ENCODE measurements around the gene LAD1. TPM values are rescaled to one million over a fixed set of nuclear protein-coding genes. Genes with fewer than 3 reads are reported as not detected.

Gene LAD1
- total RNA-seq, 1 donor from 2014 or later = 91.8 TPM

DNA sequence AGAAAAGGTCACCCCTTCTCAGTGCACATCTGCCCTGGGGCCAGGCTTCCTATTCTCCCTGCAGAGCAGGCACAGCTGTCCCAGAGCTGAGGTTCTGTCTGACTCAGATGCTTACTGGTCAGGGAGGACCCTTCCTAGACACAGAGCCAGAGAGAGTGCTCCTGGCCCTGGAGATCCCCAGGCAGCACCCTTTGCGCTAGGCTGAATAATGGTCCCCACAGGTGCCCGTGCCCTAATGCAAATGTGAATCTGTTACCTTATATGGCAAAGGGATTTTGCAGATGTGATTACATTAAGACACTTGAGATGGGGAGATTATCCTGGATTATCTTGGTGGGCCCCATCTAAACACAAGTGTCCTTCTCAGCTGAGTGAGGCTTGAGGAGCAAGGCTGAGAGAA is 25.0 kb upstream of the LAD1 start:
- no peak for DNase-seq (ENCODE audit: extremely low spot score in 2 of 2)
- H3K27me3 ChIP-seq = no peaks in the 10 kb centered on the region
- no peaks in the 10 kb centered on the region for H3K4me1 ChIP-seq
- H3K4me3 ChIP-seq = no peak overlapping the region
- intact Hi-C loops (cut with DNase I) = no loop called here
- TF ChIP-seq POLR2A (IDR thresholded peaks at IDR 0.05) = no peak
- TF ChIP-seq, protein P1, sequence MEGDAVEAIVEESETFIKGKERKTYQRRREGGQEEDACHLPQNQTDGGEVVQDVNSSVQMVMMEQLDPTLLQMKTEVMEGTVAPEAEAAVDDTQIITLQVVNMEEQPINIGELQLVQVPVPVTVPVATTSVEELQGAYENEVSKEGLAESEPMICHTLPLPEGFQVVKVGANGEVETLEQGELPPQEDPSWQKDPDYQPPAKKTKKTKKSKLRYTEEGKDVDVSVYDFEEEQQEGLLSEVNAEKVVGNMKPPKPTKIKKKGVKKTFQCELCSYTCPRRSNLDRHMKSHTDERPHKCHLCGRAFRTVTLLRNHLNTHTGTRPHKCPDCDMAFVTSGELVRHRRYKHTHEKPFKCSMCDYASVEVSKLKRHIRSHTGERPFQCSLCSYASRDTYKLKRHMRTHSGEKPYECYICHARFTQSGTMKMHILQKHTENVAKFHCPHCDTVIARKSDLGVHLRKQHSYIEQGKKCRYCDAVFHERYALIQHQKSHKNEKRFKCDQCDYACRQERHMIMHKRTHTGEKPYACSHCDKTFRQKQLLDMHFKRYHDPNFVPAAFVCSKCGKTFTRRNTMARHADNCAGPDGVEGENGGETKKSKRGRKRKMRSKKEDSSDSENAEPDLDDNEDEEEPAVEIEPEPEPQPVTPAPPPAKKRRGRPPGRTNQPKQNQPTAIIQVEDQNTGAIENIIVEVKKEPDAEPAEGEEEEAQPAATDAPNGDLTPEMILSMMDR (IDR thresholded peaks at IDR 0.05) = no peak
- TF ChIP-seq POLR2AphosphoS5 (IDR thresholded peaks at IDR 0.05; ENCODE audit: insufficient read depth in 1 of 2, low read depth in 1 of 2) = no peak
- H3K36me3 ChIP-seq = no peaks in the 10 kb centered on the region
- H3K9me3 ChIP-seq = no peaks in the 10 kb centered on the region
- no peak overlapping the region for H3K27ac ChIP-seq

DNA sequence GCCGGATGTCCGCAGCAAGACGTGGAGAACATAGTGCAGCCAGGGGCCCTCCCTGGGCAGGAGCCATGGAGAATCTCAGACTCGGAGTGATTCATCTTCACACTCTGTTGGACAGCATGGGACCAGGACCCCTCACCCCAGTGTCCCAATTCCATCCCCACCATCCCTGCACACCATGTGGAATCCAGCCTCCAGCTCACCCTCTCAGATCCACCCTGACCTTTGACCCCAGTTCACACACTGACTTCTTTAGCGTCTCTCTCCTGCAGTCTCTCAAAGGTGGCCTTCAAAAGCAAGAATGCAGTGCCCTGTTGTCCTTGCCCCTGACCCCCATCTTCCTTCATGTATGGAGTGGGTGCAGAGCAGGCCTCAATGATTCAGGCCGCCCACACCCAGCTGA is 24.5 kb upstream of the LAD1 start:
- H3K36me3 ChIP-seq = no peaks in the 10 kb centered on the region
- H3K4me3 ChIP-seq = no peak overlapping the region
- intact Hi-C loops (cut with DNase I) = no loop called here
- no peaks in the 10 kb centered on the region for H3K27me3 ChIP-seq
- H3K27ac ChIP-seq = no peak overlapping the region
- DNase-seq (ENCODE audit: extremely low spot score in 2 of 2) = no peak
- TF ChIP-seq POLR2A (IDR thresholded peaks at IDR 0.05) = no peak
- TF ChIP-seq POLR2AphosphoS5 (IDR thresholded peaks at IDR 0.05; ENCODE audit: insufficient read depth in 1 of 2, low read depth in 1 of 2) = no peak
- no peaks in the 10 kb centered on the region for H3K9me3 ChIP-seq
- H3K4me1 ChIP-seq = no peaks in the 10 kb centered on the region

DNA sequence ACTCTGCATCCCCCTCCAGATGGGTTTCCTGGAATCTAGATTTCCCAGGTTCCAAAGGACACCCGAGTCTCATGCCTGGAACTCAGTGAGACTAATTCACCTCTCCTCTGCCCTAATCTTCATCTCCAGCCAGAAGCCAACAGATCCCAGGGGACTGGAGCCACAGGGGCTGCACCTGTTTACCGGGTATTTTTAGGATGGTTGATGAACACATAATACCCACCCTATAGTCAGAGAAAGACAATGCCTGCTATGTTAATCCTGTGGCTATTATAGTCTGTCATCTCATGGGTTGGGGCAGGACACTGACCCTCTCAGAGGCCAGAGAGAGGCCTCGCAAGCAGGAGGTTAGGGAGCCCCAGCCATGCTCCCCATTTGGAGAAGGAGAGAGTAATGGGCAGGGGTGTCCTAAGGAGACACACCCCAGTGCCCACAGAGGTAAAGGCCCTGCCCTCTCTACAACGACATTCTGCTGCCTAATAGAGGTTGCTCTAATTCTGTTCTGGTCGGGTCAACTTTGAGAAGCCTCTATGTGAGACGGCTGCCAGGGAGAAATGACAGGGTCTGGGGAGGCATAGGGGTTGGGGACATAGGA is 23.4 kb upstream of the LAD1 start:
- H3K4me3 ChIP-seq = no peak overlapping the region
- H3K9me3 ChIP-seq = no peaks in the 10 kb centered on the region
- intact Hi-C loops (cut with DNase I) = no loop called here
- no peaks in the 10 kb centered on the region for H3K4me1 ChIP-seq
- H3K27me3 ChIP-seq = no peaks in the 10 kb centered on the region
- H3K36me3 ChIP-seq = no peaks in the 10 kb centered on the region
- H3K27ac ChIP-seq = no peak overlapping the region
- no peak for DNase-seq (ENCODE audit: extremely low spot score in 2 of 2)
- TF ChIP-seq POLR2A (IDR thresholded peaks at IDR 0.05) (no peak), POLR2AphosphoS5 (IDR thresholded peaks at IDR 0.05; ENCODE audit: insufficient read depth in 1 of 2, low read depth in 1 of 2) (no peak)
- TF ChIP-seq, protein P1 (IDR thresholded peaks at IDR 0.05) = no peak

DNA sequence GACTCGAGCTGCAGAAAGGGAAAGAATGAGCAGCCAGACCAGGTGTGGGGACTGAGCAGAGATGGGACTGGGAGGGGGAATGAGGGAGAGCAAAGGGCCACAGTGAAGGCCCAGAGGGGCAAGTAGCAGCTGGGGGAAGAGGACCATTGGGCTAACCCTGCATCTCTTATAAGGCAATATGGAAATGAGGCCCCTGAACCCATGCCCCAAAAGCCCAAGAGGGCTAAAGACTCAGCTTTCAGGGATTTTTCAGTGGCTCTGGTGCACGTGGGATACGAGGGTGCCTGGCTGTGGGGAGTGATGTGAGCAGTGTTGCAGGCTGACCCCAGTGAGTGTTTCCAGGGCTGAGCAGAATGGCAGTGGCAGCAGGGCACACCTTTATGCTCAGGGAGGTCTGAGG is 22.9 kb upstream of the LAD1 start:
- no peaks in the 10 kb centered on the region for H3K9me3 ChIP-seq
- H3K27ac ChIP-seq = no peak overlapping the region
- no peaks in the 10 kb centered on the region for H3K27me3 ChIP-seq
- no peak overlapping the region for H3K4me3 ChIP-seq
- H3K4me1 ChIP-seq = no peaks in the 10 kb centered on the region
- intact Hi-C loops (cut with DNase I) = no loop called here
- no peaks in the 10 kb centered on the region for H3K36me3 ChIP-seq
- DNase-seq (ENCODE audit: extremely low spot score in 2 of 2) = no peak
- TF ChIP-seq POLR2A (IDR thresholded peaks at IDR 0.05) (no peak), POLR2AphosphoS5 (IDR thresholded peaks at IDR 0.05; ENCODE audit: insufficient read depth in 1 of 2, low read depth in 1 of 2) (no peak)
- TF ChIP-seq, protein P1 (IDR thresholded peaks at IDR 0.05) = no peak

DNA sequence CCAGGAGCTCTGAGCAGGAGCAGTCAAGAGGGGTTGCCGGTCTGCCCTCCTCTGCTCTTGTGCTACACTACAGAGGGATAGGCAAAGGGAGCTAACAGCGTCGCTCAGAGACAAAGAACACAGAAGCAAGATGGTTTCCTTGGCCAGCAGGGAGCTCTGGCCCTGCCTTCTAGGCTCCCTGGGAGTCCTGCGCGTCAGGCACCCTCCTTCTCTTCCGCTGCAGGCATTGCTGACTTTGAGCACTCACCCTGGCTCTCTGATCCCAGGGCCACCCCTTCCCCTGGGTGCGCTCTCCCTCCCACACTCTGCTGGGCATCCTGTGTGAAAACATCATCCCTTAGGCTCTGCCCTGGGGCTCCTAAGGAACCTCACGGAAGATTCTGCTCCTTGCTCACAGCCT is 21.9 kb upstream of the LAD1 start:
- no peaks in the 10 kb centered on the region for H3K4me1 ChIP-seq
- no peaks in the 10 kb centered on the region for H3K27me3 ChIP-seq
- DNase-seq (ENCODE audit: extremely low spot score in 2 of 2) = no peak
- H3K4me3 ChIP-seq = no peak overlapping the region
- no peak overlapping the region for H3K27ac ChIP-seq
- no peaks in the 10 kb centered on the region for H3K36me3 ChIP-seq
- intact Hi-C loops (cut with DNase I) = no loop called here
- TF ChIP-seq POLR2A (IDR thresholded peaks at IDR 0.05) (no peak), POLR2AphosphoS5 (IDR thresholded peaks at IDR 0.05; ENCODE audit: insufficient read depth in 1 of 2, low read depth in 1 of 2) (no peak)
- TF ChIP-seq, protein P1 (IDR thresholded peaks at IDR 0.05) = no peak
- no peaks in the 10 kb centered on the region for H3K9me3 ChIP-seq

Measured in vagina (tissue), 2 donors.